DMS53 treated with DMSO at 0.1 percent for 48 hours (cell line): ENCODE results near the gene HSFY2.
"Not testable (repeated sequence)": the region's sequence is repeated elsewhere in the genome, so short reads cannot be mapped to it uniquely, and the experiment has no call there.

ENCODE experiments used
- DNase-seq: peaks from one replicate; lab custom pipeline; 2025; ENCODE audit not compliant: unreplicated experiment; lab: John Stamatoyannopoulos, UW

HSFY2 gene, protein sequence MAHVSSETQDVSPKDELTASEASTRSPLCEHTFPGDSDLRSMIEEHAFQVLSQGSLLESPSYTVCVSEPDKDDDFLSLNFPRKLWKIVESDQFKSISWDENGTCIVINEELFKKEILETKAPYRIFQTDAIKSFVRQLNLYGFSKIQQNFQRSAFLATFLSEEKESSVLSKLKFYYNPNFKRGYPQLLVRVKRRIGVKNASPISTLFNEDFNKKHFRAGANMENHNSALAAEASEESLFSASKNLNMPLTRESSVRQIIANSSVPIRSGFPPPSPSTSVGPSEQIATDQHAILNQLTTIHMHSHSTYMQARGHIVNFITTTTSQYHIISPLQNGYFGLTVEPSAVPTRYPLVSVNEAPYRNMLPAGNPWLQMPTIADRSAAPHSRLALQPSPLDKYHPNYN

DNA sequence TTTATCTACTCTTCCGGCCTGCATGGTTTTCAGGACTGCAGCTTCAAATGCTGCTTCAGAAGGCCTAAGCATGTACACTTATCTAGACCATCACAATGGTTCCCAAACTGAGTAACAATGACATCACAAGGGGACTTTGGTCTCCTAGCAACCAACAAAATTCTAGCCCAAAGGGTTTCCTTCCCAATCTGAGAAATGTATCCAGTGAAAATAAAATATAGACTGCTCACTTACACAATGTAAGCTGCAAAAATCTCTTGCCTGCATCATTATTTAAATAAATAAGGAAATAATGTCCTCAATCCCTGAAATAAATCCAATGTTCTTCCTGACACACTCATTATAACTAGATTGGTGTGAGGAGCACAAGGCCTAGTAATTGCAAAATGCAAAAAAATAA is at the start of gene HSFY2:
TSS of gene HSFY2 (minus strand) at position 101 of the 400 bp plus-strand sequence. CDS start 117 bp downstream, outside the sequence.
- DNase-seq: not testable (repeated sequence)

DNA sequence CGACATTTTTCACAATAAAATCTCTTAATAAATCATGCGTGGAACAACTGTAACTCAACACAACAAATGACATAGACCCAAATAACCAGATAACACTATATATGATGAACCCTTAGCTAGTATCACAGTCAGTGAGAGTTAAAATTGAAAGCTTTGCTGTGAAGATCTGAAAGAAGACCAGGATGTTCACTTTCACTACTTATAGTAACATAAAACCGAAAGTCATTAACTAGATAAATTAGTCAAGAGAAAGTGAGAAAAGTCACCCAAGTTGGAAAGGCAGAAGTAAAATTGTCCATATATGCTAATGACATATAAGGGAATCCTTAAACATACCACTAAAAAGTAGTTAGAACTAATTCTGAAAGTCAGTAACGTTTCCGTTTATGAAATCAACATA is 42.2 kb upstream of the HSFY2 start:
- not testable (repeated sequence) for DNase-seq

DNA sequence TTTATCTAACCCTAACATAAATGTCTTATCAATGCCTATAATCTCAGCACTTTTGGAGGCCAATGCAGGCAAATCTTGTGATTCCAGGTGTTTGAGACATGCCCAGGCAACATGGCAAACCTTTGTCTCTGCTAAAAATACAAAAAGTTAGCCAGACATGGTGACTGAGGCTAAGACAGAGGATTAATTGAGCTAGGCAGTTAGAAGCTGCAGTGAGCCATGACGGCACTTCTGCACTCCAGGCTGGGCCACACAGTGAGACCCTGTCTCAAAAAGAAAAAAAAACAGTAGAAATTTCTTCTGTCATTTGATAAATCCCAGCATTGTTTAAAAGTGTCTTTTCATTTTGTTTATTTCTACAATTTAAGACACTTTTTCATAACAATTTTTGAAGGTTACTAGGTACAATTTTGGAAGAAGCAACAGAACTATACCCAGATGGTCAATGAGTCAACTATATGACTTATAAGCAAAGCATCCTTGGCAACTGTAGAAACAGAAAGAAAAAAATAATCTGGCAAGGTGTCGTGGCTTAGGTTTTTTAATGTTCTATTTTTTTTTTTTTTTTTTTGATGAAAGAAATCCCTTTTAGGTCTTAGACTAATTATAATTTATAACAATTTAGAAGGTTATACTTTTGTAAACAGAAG is 15.3 kb upstream of the HSFY2 start:
- not testable (repeated sequence) for DNase-seq

DNA sequence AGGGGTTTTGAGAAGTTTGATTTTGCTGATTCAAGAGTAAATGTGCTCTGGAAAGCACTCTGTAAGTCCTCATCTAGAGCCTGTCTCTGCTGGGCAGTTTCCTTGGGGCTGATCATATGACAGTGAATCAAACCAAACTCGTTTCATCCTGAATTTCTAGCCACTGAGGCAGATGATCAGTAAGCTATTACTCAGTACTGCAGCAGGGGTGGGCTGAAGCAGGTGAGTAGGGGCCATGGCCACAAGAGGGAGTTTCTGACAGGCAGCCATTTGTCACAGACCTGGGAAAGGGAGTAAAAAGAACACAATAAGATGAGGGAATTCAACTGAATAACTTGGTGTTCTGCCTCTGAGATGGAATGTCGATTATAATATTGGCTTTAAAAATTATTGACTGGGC is 19.5 kb downstream of the HSFY2 start:
- not testable (repeated sequence) for DNase-seq

DNA sequence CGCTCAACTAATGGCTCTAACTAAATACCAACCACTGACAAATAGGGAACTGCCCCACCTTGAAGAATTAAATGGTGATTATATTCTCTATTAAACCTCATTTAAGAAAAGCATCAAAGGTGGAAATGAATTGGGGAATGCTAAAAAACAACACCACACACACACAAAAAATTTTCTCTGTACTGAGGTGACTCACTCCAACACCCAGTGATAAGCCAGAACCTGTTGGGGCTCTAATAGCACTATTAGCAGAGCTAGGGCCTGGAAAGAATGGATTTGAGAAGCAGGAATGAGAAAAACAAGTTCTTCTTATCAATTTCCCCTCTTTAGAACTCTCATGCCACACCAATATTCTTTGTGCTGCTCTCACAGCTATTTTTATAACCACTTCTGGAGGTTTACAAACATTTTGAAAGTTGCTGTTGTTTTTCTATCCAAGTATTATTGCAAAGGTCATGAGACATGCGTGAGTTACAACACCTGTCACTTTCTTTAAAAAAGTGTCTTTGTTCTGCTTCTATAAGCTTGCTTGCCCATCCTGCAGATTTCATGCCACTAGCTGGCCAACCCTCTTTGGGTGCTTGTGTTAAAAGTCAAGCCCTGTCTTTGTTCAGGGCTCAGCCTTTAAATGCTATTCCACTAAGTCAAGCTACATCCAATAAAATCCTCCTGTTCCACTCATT is 20.3 kb downstream of the HSFY2 start:
- not testable (repeated sequence) for DNase-seq

DNA sequence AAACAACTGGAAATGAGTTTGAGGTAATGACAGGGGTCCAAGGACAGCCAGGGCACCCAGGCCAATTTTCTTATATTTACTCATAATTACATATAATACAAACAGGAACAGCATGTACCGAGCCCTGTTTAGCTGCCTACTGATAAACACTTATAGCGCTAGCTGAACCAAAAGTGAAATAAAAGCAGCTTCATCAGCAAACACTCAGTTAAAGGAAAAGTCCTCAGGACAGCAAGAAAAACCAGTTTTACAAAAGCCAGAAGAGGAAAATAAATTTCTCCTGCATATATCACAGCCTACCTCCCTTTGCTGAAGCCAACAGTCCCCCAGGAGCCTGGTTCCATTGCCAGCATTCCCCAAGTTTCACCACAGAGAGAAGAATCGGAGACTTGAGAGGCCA is 49.8 kb downstream of the HSFY2 start:
- not testable (repeated sequence) for DNase-seq
